PC-9 (cell line): ENCODE measurements around the gene ERC2.

Experiments used
- EZH2 ChIP-seq: fragments of 200-600 bp; sonication (generic); IDR thresholded peaks from 2 replicates; pipeline ENCODE4 v1.8.0; 2017; ENCODE audit warnings: antibody characterized with exemption, low read depth
- TF ChIP-seq, protein P1 (sequence below): fragments of 200-600 bp; sonication (generic); conservative IDR thresholded peaks from 2 replicates; pipeline ENCODE4 v1.6.1; 2017; ENCODE audit warnings: mixed run types, antibody characterized with exemption, mild to moderate bottlenecking, moderate library complexity

DNA sequence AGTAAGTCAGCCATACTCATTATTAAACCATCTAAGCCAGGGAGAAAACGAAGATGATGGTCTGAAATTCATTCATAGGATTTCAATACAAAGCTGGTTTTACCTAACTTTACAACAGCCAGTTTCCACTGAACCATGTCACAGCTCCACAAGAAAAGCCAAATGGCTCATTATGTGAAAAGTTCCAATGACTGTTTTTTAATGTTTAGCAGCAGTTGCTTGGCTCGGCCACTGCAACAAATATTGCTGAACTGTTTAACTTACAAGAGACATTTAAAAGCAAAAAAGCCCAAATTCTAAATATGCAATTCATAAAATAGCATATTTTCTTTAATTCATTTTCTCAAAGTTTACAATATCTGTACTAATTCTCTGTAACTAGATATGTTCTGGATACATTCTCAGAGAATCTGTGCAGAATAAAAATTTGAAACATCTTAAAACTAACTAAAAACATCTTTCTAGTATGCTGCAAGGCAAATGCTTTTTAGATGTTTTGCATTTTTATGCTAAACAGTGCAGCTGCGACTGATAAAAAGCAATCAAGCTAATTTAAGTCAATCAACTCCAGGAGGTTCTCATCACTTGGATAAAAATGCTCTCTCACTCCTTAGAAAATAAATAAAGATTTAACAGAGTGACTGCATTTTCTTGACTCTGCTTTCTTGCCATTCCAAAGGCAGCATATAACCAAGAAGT, 356.5 kb downstream of the ERC2 start:
- TF ChIP-seq, protein P1, sequence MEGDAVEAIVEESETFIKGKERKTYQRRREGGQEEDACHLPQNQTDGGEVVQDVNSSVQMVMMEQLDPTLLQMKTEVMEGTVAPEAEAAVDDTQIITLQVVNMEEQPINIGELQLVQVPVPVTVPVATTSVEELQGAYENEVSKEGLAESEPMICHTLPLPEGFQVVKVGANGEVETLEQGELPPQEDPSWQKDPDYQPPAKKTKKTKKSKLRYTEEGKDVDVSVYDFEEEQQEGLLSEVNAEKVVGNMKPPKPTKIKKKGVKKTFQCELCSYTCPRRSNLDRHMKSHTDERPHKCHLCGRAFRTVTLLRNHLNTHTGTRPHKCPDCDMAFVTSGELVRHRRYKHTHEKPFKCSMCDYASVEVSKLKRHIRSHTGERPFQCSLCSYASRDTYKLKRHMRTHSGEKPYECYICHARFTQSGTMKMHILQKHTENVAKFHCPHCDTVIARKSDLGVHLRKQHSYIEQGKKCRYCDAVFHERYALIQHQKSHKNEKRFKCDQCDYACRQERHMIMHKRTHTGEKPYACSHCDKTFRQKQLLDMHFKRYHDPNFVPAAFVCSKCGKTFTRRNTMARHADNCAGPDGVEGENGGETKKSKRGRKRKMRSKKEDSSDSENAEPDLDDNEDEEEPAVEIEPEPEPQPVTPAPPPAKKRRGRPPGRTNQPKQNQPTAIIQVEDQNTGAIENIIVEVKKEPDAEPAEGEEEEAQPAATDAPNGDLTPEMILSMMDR = no peak
- TF ChIP-seq EZH2 = no peak
